T-helper 9 cell (primary cell): Measurements from ENCODE around the gene SYK.
"Not testable (repeated sequence)": the region's sequence is repeated elsewhere in the genome, so short reads cannot be mapped to it uniquely, and the experiment has no call there.

Source experiments
- DNase-seq: peaks from one replicate; pipeline ENCODE4 v3.0.0-alpha.2; 2020
- total RNA-seq, 2 donors: gene quantifications; one replicate each; lab custom pipeline; 2026; lab: John Stamatoyannopoulos, UW

The SYK gene
- total RNA-seq, result 0 to 0.24 reads per million in 2 donors

DNA sequence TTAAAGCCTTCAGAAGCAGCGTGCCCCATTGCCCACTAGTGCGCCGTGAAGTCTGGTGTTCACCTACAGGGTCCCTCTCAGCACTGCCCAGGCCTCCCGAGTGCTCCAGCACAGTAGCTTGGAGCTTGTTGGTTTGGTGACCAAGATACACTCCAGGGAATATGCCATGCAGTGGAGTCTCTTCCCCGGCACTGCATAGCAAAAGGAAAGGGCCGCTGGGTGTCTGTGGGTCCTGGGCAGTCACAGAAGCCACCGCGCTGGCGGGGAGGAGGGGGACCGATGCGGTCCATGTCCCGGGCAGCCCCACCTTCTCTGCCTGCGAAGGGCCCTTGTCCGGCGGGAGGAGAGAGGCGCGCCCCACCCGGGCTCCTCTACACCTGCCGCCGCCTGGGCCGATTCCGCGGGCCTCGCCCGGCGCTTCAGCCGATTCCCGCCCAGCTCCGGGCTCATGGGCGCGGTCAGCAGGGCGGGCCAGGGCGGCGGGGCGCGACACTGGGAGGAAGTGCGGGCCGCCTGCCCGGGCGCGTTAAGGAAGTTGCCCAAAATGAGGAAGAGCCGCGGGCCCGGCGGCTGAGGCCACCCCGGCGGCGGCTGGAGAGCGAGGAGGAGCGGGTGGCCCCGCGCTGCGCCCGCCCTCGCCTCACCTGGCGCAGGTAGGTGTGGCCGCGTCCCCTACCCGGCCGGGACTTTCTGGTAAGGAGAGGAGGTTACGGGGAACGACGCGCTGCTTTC lies at the start of gene SYK:
Gene SYK (plus strand): TSS at position 579 of the 732 bp plus-strand sequence. CDS start 42,080 bp downstream, outside the sequence.
- no peak for DNase-seq

GRCh38 chr9:90755514-90756371 lies 45.9 kb upstream of the SYK start:
- DNase-seq, result not testable (repeated sequence)

- not testable (repeated sequence) for DNase-seq
Observed at GRCh38 chr9:90760577-90760976, 41.0 kb upstream of the SYK start.

DNA sequence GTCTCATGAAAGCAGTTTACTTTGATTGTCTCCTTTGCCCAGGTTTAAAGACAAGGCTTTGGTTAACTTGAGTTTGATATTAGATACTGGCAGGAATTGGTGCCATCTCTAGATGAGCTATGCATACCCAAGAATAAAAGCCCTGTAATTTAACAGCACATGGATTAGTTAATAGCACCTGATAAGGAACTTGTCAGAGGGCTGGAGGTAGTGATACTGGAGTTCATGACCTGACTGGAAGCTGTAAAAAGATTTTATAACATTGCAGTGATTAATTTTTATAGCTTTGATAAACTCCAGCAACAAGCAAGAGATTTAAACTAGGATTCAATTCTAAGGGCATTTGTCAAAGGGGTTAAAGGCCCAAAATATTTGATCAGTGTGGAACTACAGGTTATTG lies 34.9 kb upstream of the SYK start:
- DNase-seq, result no peak

DNA sequence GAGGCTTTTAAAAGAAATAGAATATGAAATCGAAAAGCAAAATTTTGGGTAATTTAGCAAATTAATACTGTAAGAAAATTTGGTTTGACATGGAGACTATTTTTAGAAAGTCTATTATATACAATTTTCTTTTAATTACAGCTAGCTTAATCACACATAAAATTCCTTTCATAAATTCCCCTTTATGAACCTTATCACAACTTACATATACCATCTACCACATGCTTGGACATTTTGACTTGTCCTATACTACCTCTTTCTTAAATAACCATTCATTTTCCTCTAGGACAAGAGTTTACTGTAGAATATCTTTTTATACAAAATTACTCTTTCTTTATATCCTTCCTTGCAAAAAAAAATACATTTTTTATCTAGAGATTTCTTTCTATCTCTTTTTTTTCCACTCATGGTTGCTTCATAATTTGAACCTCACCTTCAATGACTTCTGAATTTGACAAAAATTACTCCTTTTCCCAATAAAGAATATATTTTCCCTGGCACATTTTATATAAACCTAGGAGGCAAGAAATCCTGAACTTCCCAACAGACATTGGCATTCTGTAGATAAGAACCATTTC lies 34.0 kb upstream of the SYK start:
- no peak for DNase-seq

DNA sequence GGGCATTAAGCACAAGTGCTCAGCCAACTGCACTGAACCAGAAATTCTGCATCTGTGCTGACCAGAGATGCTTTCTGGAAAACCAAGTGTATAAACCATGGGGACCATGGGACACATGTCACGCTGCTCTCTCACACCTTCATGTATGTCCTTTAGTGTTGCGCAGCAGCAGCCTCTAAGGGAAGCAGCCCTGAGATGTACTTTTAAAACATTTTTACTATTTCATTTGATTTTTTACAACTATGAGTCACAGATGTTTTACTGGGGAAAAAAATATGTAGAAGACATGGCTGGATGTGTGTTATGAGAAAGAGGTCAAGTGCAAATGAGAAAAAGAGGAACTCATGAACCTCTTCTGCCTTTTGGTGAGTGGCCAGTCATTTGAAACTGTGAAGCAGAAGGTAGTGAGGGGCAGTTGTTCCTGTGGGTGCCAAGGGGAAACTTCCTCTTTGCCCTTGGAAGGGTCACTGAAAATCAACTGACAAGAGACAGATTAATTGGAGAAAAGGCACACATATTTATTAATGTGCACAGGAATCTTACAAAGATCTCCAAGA lies 31.4 kb upstream of the SYK start:
- DNase-seq, result no peak

GRCh38 chr9:90770927-90771326 lies 30.7 kb upstream of the SYK start:
- no peak for DNase-seq

DNA sequence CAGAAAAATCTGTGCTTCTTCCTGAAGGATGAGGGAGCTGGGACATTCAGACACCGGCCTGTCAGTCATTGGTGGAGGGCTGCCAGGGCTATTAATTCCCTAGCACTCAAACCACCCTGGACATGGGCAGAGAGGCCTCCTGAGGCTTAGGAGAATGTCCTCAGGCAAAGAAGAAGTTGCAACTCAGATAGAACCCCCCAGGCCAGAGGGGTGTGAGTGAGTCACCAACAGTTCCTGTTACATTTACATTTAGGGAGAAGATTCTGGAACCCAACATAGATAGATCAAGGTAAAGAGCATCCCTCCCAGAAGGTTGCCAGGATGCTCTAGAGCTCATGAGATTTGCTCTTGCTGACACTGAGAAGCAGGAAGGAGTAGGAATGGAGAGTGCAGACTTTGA lies 29.2 kb upstream of the SYK start:
- DNase-seq, result no peak

DNA sequence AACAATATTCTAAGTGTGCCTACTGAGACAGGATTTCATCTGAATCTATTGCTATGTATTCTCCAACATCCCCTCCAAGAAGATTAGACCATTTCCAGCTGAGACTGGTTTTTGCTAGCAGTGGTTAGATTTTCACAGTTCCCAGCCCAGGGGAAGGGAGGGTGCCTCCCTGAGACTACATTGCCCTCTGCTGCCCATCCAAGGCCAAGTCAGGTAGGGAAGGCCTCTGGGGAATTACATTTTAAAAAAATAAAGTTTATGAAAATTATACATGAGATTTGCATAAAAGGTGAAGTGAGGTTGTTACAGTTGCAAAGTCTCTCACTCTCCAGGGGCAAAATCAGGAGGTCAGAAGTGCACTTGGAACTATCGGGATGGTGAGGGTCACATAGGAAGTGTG lies 28.0 kb upstream of the SYK start:
- no peak for DNase-seq

- no peak for DNase-seq
Observed at GRCh38 chr9:90774071-90774470, 27.5 kb upstream of the SYK start.

DNA sequence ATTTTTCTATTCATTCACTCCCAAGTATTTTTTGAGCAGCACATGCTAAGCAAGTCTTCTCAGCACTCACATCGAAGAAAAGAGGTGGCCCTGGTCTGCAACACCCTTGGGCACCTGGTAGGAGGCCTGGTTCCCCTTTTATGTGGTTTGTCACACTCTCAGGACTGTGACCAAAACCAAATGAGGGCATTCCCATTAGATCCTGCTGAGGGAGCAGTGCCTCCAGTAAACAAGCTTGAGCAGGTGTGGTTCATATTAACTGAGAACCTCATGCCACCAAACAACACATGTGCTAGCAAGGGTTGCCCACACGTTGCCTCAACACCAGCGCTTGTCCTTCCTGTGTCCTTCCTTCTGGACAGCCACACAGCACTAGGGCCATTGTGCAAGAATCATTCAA lies 26.9 kb upstream of the SYK start:
- no peak for DNase-seq

- no peak for DNase-seq
Observed at GRCh38 chr9:90775657-90776056, 26.0 kb upstream of the SYK start.

DNA sequence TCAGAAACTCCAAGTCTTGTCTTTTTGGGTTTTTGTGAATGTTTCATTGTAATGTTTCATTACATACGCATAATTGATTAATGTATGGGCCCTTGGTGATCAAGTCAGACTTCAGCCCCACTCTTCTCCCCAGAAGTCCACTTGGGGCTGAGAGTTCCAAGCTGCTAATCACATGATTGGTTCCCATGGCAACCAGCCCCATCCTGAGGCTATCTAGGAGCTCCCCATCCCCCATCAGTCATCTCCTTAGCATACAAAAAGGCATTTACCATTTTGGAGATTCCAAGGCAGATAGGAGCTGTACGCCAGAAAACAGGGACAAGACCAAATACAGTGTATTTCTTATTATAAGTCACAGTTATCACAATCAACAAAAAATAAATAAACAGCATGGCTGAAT lies 22.9 kb upstream of the SYK start:
- DNase-seq, result no peak

- DNase-seq, result no peak
Observed at GRCh38 chr9:90783552-90783951, 18.1 kb upstream of the SYK start.

- no peak for DNase-seq
Observed at GRCh38 chr9:90783964-90784363, 17.7 kb upstream of the SYK start.

GRCh38 chr9:90787771-90788460 lies 13.7 kb upstream of the SYK start:
- DNase-seq, result no peak

DNA sequence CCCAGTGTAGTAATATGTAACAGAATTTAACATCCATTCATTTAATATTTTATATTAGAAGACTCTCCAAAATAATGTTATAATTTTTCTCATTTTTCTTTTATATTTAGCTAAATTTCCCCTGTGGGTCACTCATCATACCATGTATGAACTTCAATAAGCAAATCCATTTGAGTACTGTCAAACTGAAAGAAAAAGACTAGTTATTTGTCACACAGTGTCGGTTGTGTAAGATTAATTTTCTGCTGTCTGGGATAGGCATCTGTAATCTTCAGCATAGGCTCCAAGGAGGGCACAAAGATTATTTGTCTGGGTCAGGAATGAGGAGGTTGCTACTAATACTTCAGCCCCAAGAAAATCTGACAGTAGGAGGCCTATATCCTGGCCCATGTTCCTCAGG lies 13.1 kb upstream of the SYK start:
- DNase-seq, result not testable (repeated sequence)

- no peak for DNase-seq
Observed at GRCh38 chr9:90789408-90789807, 12.2 kb upstream of the SYK start.

DNA sequence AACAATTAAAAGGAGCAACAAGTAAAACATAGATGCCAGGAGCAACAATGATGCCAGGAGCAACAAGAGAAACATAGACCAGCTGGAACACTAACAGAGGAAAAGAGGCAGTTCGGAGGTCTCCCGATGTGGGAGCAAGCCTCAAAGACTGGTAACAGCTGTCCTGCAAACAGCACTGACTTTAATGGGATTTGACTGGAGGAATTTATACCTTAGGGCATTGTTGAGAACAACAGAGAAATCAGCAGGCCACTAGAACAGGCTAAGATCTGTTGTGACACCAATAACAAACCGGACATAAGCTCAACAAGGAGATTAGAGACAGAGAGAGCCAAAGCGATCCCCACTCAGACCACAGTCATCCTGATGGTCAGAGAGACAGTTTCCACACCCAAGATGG lies 11.8 kb upstream of the SYK start:
- DNase-seq, result no peak

- not testable (repeated sequence) for DNase-seq
Observed at GRCh38 chr9:90793024-90793423, 8.6 kb upstream of the SYK start.

- no peak for DNase-seq
Observed at GRCh38 chr9:90793729-90794128, 7.9 kb upstream of the SYK start.

DNA sequence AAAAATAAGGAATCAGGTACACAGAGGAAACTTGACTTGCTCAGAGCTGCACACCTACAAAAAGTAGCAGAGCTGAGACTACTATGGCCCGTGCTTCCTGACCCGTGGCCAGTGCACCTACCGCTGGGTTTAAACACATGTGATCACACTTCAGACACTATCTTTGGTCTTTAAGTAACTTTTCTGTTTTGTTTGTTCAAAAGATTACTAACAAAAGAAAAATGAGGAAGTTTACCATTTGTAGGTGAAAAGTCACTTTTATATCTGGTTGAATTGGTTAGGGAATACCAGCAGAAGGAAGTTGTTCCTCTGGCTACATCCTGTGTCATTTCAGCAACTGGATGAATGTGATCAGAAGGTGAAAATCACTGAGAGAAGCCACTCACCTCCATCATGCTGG lies 6.5 kb upstream of the SYK start:
- DNase-seq, result no peak

- DNase-seq, result no peak
Observed at GRCh38 chr9:90795871-90796317, 5.7 kb upstream of the SYK start.
